HG03575 (cell line): ENCODE results near the gene NAV3.

Experiments
- ATAC-seq: cut with Tn5 transposase; IDR thresholded peaks from one replicate; pipeline ENCODE4 v1.9.1; 2021; ENCODE audit not compliant: unreplicated experiment, insufficient number of reproducible peaks, low FRiP score; ENCODE audit errors: extremely low read depth

The NAV3 gene

DNA sequence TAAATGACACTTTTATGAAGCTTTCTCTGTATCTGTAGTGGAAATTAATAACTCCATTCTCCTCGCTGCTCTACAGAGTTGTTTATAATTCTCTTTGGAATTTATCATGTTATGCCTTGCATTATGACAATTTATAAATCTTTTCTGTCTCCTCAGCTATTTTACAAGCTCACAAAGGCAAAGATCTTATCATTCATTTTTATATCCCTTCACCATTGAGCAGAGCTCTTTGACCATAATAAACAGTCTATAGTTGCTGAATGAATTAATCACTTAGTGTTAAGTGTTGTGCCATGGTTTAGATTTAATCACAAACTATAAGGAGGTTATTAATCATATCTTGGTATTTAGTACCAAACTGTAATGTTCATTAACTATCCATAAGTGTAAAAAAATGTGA, 126.4 kb downstream of the NAV3 start:
- ATAC-seq = no peak

GRCh38 chr12:77963576-77964178, 133.0 kb downstream of the NAV3 start:
- no peak for ATAC-seq

DNA sequence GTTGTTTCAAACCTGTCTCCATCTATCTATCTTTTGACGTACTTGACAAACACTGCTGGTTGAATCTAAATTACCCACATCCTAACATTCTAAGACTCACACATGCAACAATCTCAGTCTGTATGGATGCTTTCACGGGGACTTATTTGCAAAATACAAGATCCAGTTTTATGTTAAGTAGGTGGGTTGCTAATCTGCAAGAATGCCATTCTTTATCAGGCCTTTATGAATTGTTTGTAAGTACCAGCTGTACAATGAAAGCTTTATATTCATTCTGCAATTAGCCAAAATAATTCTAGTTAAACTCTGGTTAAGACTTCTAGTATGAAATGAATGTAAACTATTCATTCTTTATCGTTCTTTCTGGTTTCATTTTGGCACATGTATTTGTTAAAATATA, 135.1 kb downstream of the NAV3 start:
- ATAC-seq = no peak

GRCh38 chr12:77968021-77968420, 137.3 kb downstream of the NAV3 start:
- ATAC-seq = no peak

DNA sequence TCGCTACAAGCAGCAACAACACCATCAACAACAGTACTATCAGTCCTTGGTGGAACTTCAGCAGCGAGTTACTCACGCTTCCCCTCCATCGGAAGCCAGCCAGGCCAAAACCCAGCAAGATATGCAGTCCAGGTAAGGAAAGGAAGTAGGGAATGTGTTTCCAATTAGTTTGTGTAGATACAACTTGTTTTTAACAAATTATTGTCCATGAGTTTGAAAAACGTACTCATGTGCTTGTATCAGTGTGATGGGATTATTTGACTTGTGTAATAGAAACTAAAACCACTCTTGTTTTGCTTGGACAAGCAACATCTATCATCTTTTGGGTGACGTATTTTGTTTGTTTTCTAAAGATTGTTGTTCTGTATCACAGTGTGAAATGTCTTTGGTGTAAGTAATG, 137.9 kb downstream of the NAV3 start:
- no peak for ATAC-seq

GRCh38 chr12:77973579-77973978, 142.9 kb downstream of the NAV3 start:
- ATAC-seq = no peak

DNA sequence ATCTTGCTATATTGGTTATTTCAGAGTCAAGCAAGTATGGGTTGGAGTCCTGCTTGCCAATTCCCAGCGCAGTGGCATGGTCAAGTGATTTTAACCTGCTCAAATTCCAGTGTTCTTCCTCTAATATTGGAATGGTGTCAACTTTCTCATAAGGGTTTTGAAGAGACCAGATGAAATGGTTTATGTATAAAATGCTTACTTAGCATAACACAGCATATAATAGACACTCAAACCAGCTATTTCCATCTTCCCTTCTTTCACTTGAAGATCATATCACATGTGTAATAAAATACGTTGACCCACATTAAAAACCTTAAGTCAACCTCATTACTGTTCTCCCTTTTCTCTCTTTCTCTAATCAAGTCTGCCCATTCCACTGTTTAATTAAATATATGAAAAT, 144.0 kb downstream of the NAV3 start:
- no peak for ATAC-seq

DNA sequence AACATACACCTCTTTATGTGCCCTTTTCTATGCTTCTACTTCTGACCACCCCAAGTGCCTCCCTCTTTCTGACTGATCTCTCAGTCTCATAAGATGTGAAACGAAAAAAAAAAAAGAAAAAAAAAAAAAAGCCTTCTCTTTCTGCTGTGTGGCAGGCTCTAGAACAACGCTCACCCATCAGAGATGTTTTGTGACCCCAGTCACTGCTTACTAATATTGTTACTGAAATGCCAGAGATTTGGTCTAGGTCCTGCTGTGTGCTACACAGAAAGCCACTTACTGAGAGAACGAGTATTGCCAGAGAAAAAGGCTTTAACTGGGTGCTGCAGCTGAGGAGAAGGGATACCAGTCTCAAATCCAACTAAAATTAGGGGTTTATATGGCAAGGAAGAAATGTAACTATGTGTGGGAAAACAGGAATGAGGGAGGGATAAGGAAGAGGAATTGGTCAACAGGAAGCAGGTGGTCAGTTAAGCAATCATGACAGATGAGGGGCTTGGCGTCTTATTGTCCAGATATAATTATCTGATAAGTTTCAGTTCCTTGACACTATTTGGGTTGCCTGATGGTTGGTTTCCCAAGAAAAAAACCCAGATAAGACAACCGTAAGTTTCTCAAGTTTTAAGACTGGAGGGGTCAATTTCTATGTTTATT, 149.0 kb downstream of the NAV3 start:
- ATAC-seq = no peak

GRCh38 chr12:77980782-77981181, 150.1 kb downstream of the NAV3 start:
- no peak for ATAC-seq

DNA sequence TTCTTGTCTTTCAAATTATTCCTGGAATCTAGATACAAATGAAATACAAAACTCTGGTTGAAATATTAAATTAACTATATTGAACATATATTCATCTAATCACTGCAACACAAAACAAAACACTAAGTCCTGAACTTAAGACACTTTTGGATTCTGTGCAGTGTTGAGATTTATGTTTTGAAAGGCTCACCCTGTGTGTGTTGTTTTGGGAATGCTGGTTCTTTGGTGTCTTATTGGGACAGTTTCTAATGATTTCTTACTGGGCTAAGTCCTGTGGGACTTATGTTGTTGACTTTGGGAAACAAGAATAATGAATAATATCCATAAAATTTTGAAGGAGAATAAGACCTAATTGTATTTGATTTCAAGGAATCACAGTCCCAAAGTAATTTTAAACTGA, 153.2 kb downstream of the NAV3 start:
- ATAC-seq = no peak

GRCh38 chr12:77992760-77993159, 162.1 kb downstream of the NAV3 start:
- ATAC-seq = no peak

GRCh38 chr12:77993658-77994057, 163.0 kb downstream of the NAV3 start:
- no peak for ATAC-seq

- peak; percentile 84 for ATAC-seq
Observed at GRCh38 chr12:77995436-77996167, 164.9 kb downstream of the NAV3 start.

DNA sequence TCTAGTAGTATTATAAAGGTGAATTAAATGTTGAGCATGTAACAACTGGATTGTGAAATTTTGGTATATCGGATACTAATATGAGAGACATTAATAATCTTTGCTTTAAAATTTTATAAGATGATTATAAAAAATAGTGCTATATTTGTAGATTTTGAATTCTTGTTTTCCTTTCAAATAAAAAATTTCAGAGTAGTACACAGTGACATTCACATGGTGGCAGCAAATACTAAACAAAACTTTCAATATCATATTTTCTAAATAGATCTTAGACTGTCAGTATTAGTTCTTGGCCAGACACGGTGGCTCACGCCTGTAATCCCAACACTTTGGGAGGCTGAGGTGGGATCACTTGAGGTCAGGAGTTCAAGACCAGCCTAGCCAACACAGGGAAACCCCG, 166.0 kb downstream of the NAV3 start:
- ATAC-seq = no peak

DNA sequence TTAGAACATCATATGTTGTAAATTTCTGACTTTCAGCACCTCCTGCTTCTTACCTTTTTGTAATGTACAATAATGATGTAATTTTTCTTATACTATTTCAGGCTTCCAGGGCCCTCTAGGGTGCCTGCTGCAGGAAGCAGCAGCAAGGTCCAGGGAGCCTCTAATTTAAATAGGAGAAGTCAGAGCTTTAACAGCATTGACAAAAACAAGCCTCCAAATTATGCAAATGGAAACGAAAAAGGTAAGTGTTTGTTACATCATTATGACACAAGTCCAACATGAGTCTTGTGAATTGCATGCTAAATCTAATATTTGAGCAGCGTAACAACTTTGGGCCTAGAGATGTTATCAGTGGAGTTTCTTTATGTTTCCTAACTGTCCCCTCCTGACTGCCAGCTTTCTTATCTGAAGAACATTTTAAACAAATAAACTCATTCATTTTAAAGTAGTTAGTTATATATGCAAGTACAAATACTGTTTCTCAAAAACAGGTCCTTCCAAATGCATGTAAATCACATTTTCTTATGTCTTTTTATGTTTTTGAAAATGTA, 167.6 kb downstream of the NAV3 start:
- no peak for ATAC-seq

GRCh38 chr12:77999074-77999715, 168.5 kb downstream of the NAV3 start:
- ATAC-seq = peak; percentile 61

GRCh38 chr12:78002878-78003277, 172.2 kb downstream of the NAV3 start:
- no peak for ATAC-seq

- no peak for ATAC-seq
Observed at GRCh38 chr12:78004249-78005093, 173.8 kb downstream of the NAV3 start.

DNA sequence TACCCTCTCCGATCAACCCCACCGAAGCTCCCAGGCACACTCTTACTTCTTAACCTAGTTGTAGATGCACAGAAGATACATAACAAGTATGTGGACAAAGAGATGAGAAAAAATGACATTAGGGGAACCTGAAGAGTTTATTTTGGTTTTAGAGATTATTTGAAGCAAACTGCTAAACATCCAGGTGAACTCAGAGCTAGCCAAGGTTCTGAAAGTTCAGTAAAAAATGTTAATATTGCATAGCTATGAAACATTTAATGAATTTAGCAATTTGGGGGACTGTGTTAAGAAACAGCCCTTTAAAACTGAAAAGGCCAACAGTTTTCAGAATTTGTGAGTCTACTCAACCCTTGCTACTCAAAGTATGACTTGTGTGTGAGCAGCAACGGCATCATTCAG, 174.4 kb downstream of the NAV3 start:
- no peak for ATAC-seq
